CD4-positive, alpha-beta T cell (primary cell): Measurements from ENCODE around the gene HRK. TPM values are rescaled to one million over a fixed set of nuclear protein-coding genes. Genes with fewer than 3 reads are reported as not detected.

ENCODE experiments used
- ATAC-seq: fragments of 200-7000 bp; cut with Tn5 transposase; one replicate; pipeline ENCODE4 v1.10.0; 2022; ENCODE audit warnings: mild to moderate bottlenecking; ENCODE audit not compliant: poor library complexity
- CTCF ChIA-PET: fragments of 350-600 bp; sonication (Branson Sonifier 250); formaldehyde crosslinking; loops from one replicate; lab custom pipeline; 2021; ENCODE audit warnings: antibody characterized with exemption, inconsistent platforms; lab: Charles Lee
- POLR2A ChIA-PET: fragments of 350-600 bp; sonication (Branson Sonifier 250); formaldehyde crosslinking; loops from one replicate; lab custom pipeline; 2021; ENCODE audit warnings: antibody characterized with exemption, inconsistent platforms; lab: Charles Lee
- DNase-seq, 14 experiments: peaks; one replicate each; pipeline ENCODE4 v3.0.0-alpha.2; 2013 to 2020; ENCODE audit warnings: mixed read lengths in 2 of 14
- H3K27ac ChIP-seq, 2 donors: one replicate each; pipeline versions ENCODE4 v1.5.1 to v1.7.0; 2013; ENCODE audit warnings: low read length in 2 of 2, low read depth in 1 of 2, mild to moderate bottlenecking in 1 of 2
- H3K27me3 ChIP-seq, 2 experiments: 1 replicate in 1 of 2; 2 replicates in 1 of 2; pipeline versions ENCODE4 v1.6.1 to v1.7.0; 2013; ENCODE audit warnings: low read length in 2 of 2, control low read depth in 1 of 2, mild to moderate bottlenecking in 1 of 2, moderate library complexity in 1 of 2; ENCODE audit not compliant: insufficient read depth in 2 of 2, control insufficient read depth in 1 of 2
- H3K36me3 ChIP-seq: one replicate; pipeline ENCODE4 v1.6.1; 2013; ENCODE audit warnings: low read length, control low read depth; ENCODE audit not compliant: insufficient read depth
- H3K4me1 ChIP-seq: one replicate; pipeline ENCODE4 v1.6.1; 2013; ENCODE audit warnings: low read length, control low read depth; ENCODE audit not compliant: insufficient read depth
- H3K4me3 ChIP-seq: one replicate; pipeline ENCODE4 v1.5.1; 2013; ENCODE audit warnings: mild to moderate bottlenecking, low read length, moderate library complexity
- H3K9me3 ChIP-seq, 2 experiments: 1 replicate in 1 of 2; 2 replicates in 1 of 2; pipeline versions ENCODE4 v1.6.1 to v1.7.0; 2013; ENCODE audit warnings: low read length in 2 of 2, mild to moderate bottlenecking in 2 of 2, control low read depth in 1 of 2, moderate library complexity in 1 of 2; ENCODE audit not compliant: control insufficient read depth in 1 of 2, insufficient read depth in 1 of 2
- H3K27ac Mint-ChIP-seq: one replicate; pipeline ENCODE4 v1.8.0; 2020; ENCODE audit warnings: mixed read lengths
- H3K27me3 Mint-ChIP-seq: one replicate; pipeline ENCODE4 v1.8.0; 2021; ENCODE audit warnings: mixed read lengths
- H3K36me3 Mint-ChIP-seq: one replicate; pipeline ENCODE4 v1.8.0; 2021; ENCODE audit warnings: low read depth, mixed read lengths
- H3K4me1 Mint-ChIP-seq: one replicate; pipeline ENCODE4 v1.8.0; 2021; ENCODE audit warnings: low read depth, mixed read lengths
- H3K4me3 Mint-ChIP-seq: one replicate; pipeline ENCODE4 v1.8.0; 2020; ENCODE audit warnings: mild to moderate bottlenecking, mixed read lengths
- H3K9me3 Mint-ChIP-seq: one replicate; pipeline ENCODE4 v1.8.0; 2020; ENCODE audit warnings: mixed read lengths
- CTCF ChIP-seq: fragments of 200-600 bp; IDR thresholded peaks from one replicate; pipeline ENCODE4 v1.8.0; 2022; ENCODE audit warnings: antibody characterized with exemption, mild to moderate bottlenecking
- intact Hi-C, 2 experiments: fragments of 100-400 bp; cut with DNase I in 1 of 2; cut with micrococcal nuclease in 1 of 2; formaldehyde crosslinking; loops; one replicate each; pipeline versions ENCODE4 v1.15.1 to v1.9.0; 2023 to 2025; cut with DNase I, micrococcal nuclease
- total RNA-seq, 174 experiments: library from RNA in 2 of 174; stranded (reverse) in 2 of 174; gene quantifications; one replicate each; pipeline ENCODE4 v1.2.3 and lab custom pipeline; 2021 to 2026

HRK gene
- total RNA-seq, 2 experiments from 2014 or later, result not detected

- ChIA-PET POLR2A (no interaction called here), CTCF (no interaction called here)
- DNase-seq (no peak), ATAC-seq (no peak)
- no peak for TF ChIP-seq CTCF
- Mint-ChIP-seq H3K4me3 (no peak overlapping the region), H3K27ac (no peak overlapping the region), H3K4me1 (peaks cover 31% of the 10 kb centered on the region), H3K9me3 (no peaks in the 10 kb centered on the region), H3K36me3 (no peaks in the 10 kb centered on the region), H3K27me3 (peaks cover 73% of the 10 kb centered on the region)
- Histone ChIP-seq H3K9me3 (peaks cover 7 to 16% of the 10 kb centered on the region in 2 experiments), H3K4me1 (peaks cover 26% of the 10 kb centered on the region), H3K27me3 (peaks cover 47 to 60% of the 10 kb centered on the region in 2 experiments), H3K36me3 (no peaks in the 10 kb centered on the region), H3K27ac (no peak overlapping the region), H3K4me3 (no peak overlapping the region)
- intact Hi-C loops, result no loop called here
Measured at GRCh38 chr12:116876151-116876869, 4.9 kb downstream of the HRK start.

- Histone ChIP-seq H3K36me3 (no peaks in the 10 kb centered on the region), H3K27me3 (peaks cover 38 to 48% of the 10 kb centered on the region in 2 experiments), H3K9me3 (peaks cover 7 to 12% of the 10 kb centered on the region in 2 experiments), H3K4me1 (peaks cover 13% of the 10 kb centered on the region), H3K27ac (no peak overlapping the region), H3K4me3 (no peak overlapping the region)
- Mint-ChIP-seq H3K4me3 (no peak overlapping the region), H3K27me3 (peaks cover 64% of the 10 kb centered on the region), H3K27ac (no peak overlapping the region), H3K4me1 (peaks cover 18% of the 10 kb centered on the region), H3K9me3 (no peaks in the 10 kb centered on the region), H3K36me3 (no peaks in the 10 kb centered on the region)
- POLR2A ChIA-PET, result no interaction called here
- ATAC-seq (no peak), DNase-seq (no peak)
- no peak for TF ChIP-seq CTCF
- intact Hi-C loops, result no loop called here
- CTCF ChIA-PET, result no interaction called here
Measured at GRCh38 chr12:116874324-116874995, 6.8 kb downstream of the HRK start.

GRCh38 chr12:116870306-116870705 is 10.9 kb downstream of the HRK start:
- CTCF ChIA-PET, result no interaction called here
- peaks cover 26% of the 10 kb centered on the region for H3K27me3 Mint-ChIP-seq
- H3K9me3 ChIP-seq, result peaks cover 5 to 7% of the 10 kb centered on the region in 2 experiments
- no peak overlapping the region for H3K27ac ChIP-seq
- H3K27me3 ChIP-seq, result peaks cover 8 to 14% of the 10 kb centered on the region in 2 experiments
- ATAC-seq, result no peak
- intact Hi-C loops, result no loop called here
- no peaks in the 10 kb centered on the region for H3K36me3 Mint-ChIP-seq
- H3K9me3 Mint-ChIP-seq, result no peaks in the 10 kb centered on the region
- H3K4me1 Mint-ChIP-seq, result peaks cover 7% of the 10 kb centered on the region
- no peaks in the 10 kb centered on the region for H3K36me3 ChIP-seq
- H3K4me1 ChIP-seq, result no peaks in the 10 kb centered on the region
- DNase-seq, result no peak
- POLR2A ChIA-PET, result no interaction called here
- no peak overlapping the region for H3K27ac Mint-ChIP-seq
- H3K4me3 Mint-ChIP-seq, result no peak overlapping the region
- TF ChIP-seq CTCF, result no peak
- no peak overlapping the region for H3K4me3 ChIP-seq
